Liver (tissue), 3 donors: ENCODE measurements around the gene RTL1.

Source experiments
- ATF3 ChIP-seq: IDR thresholded peaks from 2 replicates; pipeline ENCODE4 v1.6.1; 2016; ENCODE audit warnings: antibody characterized with exemption
- CTCF ChIP-seq: fragments of 150-350 bp; IDR thresholded peaks from 2 replicates; pipeline ENCODE4 v1.5.1; 2017; ENCODE audit warnings: improper control_type of control experiment, low read depth, low read length; ENCODE audit not compliant: missing input control
- FOXA1 ChIP-seq: IDR thresholded peaks from 2 replicates; pipeline ENCODE4 v1.6.1; 2016; ENCODE audit warnings: antibody characterized with exemption
- HNF4G ChIP-seq: IDR thresholded peaks from 2 replicates; pipeline ENCODE4 v1.6.1; 2016; ENCODE audit warnings: antibody characterized with exemption
- MAX ChIP-seq: IDR thresholded peaks from 2 replicates; pipeline ENCODE4 v1.6.1; 2016; ENCODE audit warnings: antibody characterized with exemption
- RAD21 ChIP-seq, 2 donors: IDR thresholded peaks; 2 replicates each; pipeline ENCODE4 v1.6.1; 2016; ENCODE audit warnings: antibody characterized with exemption in 2 of 2, mild to moderate bottlenecking in 2 of 2
- SP1 ChIP-seq: IDR thresholded peaks from 2 replicates; pipeline ENCODE4 v1.6.1; 2018; ENCODE audit warnings: antibody characterized with exemption, mild to moderate bottlenecking
- YY1 ChIP-seq: IDR thresholded peaks from 2 replicates; pipeline ENCODE4 v1.6.1; 2016; ENCODE audit warnings: antibody characterized with exemption, mild to moderate bottlenecking
- donor health status: healthy.
- donor health status: healthy.

GRCh38 chr14:100890061-100890850 lies 13.3 kb downstream of the RTL1 start:
- no peak for TF ChIP-seq YY1
- TF ChIP-seq CTCF, result no peak
- TF ChIP-seq ATF3, result no peak
- TF ChIP-seq MAX, result no peak
- TF ChIP-seq RAD21 (IDR thresholded peaks at IDR 0.05), result no peak
- TF ChIP-seq SP1, result no peak
- no peak for TF ChIP-seq FOXA1
- TF ChIP-seq HNF4G, result no peak
